HCT116 (cell line): Measurements from ENCODE around the gene COPS6. TPM values are rescaled to one million over a fixed set of nuclear protein-coding genes. Genes with fewer than 3 reads are reported as not detected.

Experiments used
- ATAC-seq: fragments of 200-7000 bp; cut with Tn5 transposase; 2 replicates; pipeline ENCODE4 v1.9.1; 2020; ENCODE audit warnings: mild to moderate bottlenecking, moderate library complexity
- BruUV-seq: library from RNA; stranded (reverse); fragments of 400-500 nt; replicated peaks from 2 replicates; lab custom pipeline; 2021; lab: Mats Ljungman, UMichigan
- CTCF ChIA-PET: fragments of 300-600 bp; sonication (Branson Sonifier 250); formaldehyde crosslinking; loops from one replicate; lab custom pipeline; 2021; ENCODE audit warnings: antibody characterized with exemption; lab: Charles Lee
- POLR2A ChIA-PET: fragments of 300-600, 350-600 bp; sonication (Branson Sonifier 250); formaldehyde crosslinking; loops from one replicate; lab custom pipeline; 2021; ENCODE audit warnings: antibody characterized with exemption; lab: Charles Lee
- RAD21 ChIA-PET, 2 experiments: fragments of 300-600 bp; sonication (Branson Sonifier 250); formaldehyde crosslinking; loops; one replicate each; lab custom pipeline; 2023; ENCODE audit warnings: low total read pairs in 2 of 2; ENCODE audit not compliant: uncharacterized antibody in 2 of 2, unreplicated experiment in 2 of 2, low non-redundant PET in 1 of 2; lab: Charles Lee
- DNase-seq: peaks from one replicate; pipeline ENCODE4 v3.0.0-alpha.2; 2010; ENCODE audit warnings: low read depth, low spot score
- H2AFZ ChIP-seq: fragments of 200-600 bp; shearing (Covaris generic), sonication (generic); 2 replicates; pipeline ENCODE4 v1.6.1; 2017; ENCODE audit warnings: low read depth, mixed run types, mixed read lengths, antibody characterized with exemption, low read length; ENCODE audit not compliant: poor library complexity, severe bottlenecking
- H3K27ac ChIP-seq: 2 replicates; pipeline ENCODE4 v1.5.1; 2012; ENCODE audit warnings: low read depth, low read length
- H3K27me3 ChIP-seq: fragments of 200-600 bp; sonication (generic); 2 replicates; pipeline ENCODE4 v1.6.1; 2016; ENCODE audit warnings: mixed run types, low read length, mixed read lengths; ENCODE audit not compliant: insufficient read depth
- H3K36me3 ChIP-seq, 2 experiments: fragments of 200-500 bp in 1 of 2; fragments of 200-600 bp in 1 of 2; sonication (Bioruptor generic) in 1 of 2; sonication (generic) in 1 of 2; 2 replicates each; pipeline versions ENCODE4 v1.5.1 to v1.6.1; 2014 to 2016; ENCODE audit warnings: low read length in 2 of 2, inconsistent platforms in 1 of 2, mixed read lengths in 1 of 2, mixed run types in 1 of 2; ENCODE audit not compliant: insufficient read depth in 2 of 2, control insufficient read depth in 1 of 2
- H3K4me1 ChIP-seq, 2 experiments: fragments of 200-600 bp in 1 of 2; sonication (generic) in 1 of 2; 2 replicates each; pipeline versions ENCODE4 v1.5.1 to v1.6.1; 2012 to 2017; ENCODE audit warnings: low read length in 2 of 2, inconsistent platforms in 1 of 2, mild to moderate bottlenecking in 1 of 2, mixed read lengths in 1 of 2, mixed run types in 1 of 2, moderate library complexity in 1 of 2; ENCODE audit not compliant: insufficient read depth in 2 of 2, control insufficient read depth in 1 of 2
- H3K4me2 ChIP-seq: fragments of 200-600 bp; sonication (generic); 2 replicates; pipeline ENCODE4 v1.6.1; 2017; ENCODE audit warnings: mixed run types, low read length, mixed read lengths
- H3K4me3 ChIP-seq, 2 experiments: fragments of 200-600 bp in 1 of 2; sonication (generic) in 1 of 2; replicated peaks in 1 of 2; 2 replicates each; pipeline ENCODE4 v1.5.1; 2011 to 2016; ENCODE audit warnings: low read length in 2 of 2, control low read depth in 1 of 2, low read depth in 1 of 2, mild to moderate bottlenecking in 1 of 2, mixed read lengths in 1 of 2, mixed run types in 1 of 2
- H3K79me2 ChIP-seq: fragments of 200-600 bp; sonication (generic); 2 replicates; pipeline ENCODE4 v1.6.1; 2017; ENCODE audit warnings: mild to moderate bottlenecking, mixed run types, low read length, moderate library complexity, mixed read lengths; ENCODE audit not compliant: insufficient read depth
- H3K9ac ChIP-seq: fragments of 200-600 bp; sonication (generic); 2 replicates; pipeline ENCODE4 v1.6.1; 2016; ENCODE audit warnings: low read length, mixed read lengths
- H3K9me2 ChIP-seq: fragments of 200-600 bp; sonication (generic), shearing (Covaris generic); 2 replicates; pipeline ENCODE4 v1.6.1; 2017; ENCODE audit warnings: mixed run types, mild to moderate bottlenecking, moderate library complexity; ENCODE audit not compliant: insufficient read depth
- H3K9me3 ChIP-seq, 2 experiments: fragments of 200-500 bp in 1 of 2; fragments of 200-600 bp in 1 of 2; sonication (Bioruptor generic) in 1 of 2; sonication (generic) in 1 of 2; 2 replicates each; pipeline ENCODE4 v1.6.1; 2014 to 2017; ENCODE audit warnings: low read length in 2 of 2, mixed read lengths in 2 of 2, inconsistent platforms in 1 of 2, low read depth in 1 of 2, mild to moderate bottlenecking in 1 of 2, mixed run types in 1 of 2, moderate library complexity in 1 of 2; ENCODE audit not compliant: control insufficient read depth in 1 of 2, insufficient read depth in 1 of 2
- H4K20me1 ChIP-seq: fragments of 200-600 bp; sonication (generic), shearing (Covaris generic); 2 replicates; pipeline ENCODE4 v1.6.1; 2017; ENCODE audit warnings: mixed run types, mild to moderate bottlenecking, moderate library complexity; ENCODE audit not compliant: insufficient read depth
- CBX3 ChIP-seq: IDR thresholded peaks from 2 replicates; pipeline ENCODE4 v1.6.1; 2012; ENCODE audit warnings: low read depth
- CEBPB ChIP-seq: IDR thresholded peaks from 2 replicates; pipeline ENCODE4 v1.6.1; 2012; ENCODE audit warnings: low read depth
- EGR1 ChIP-seq: IDR thresholded peaks from 2 replicates; pipeline ENCODE4 v1.6.1; 2012; ENCODE audit warnings: low read depth
- ELF1 ChIP-seq: IDR thresholded peaks from 2 replicates; pipeline ENCODE4 v1.6.1; 2012; ENCODE audit warnings: low read depth, borderline replicate concordance
- FOSL1 ChIP-seq: IDR thresholded peaks from 2 replicates; pipeline ENCODE4 v1.6.1; 2012; ENCODE audit warnings: low read depth
- MAX ChIP-seq: IDR thresholded peaks from 2 replicates; pipeline ENCODE4 v1.6.1; 2012
- POLR2A ChIP-seq: IDR thresholded peaks from 2 replicates; pipeline ENCODE4 v1.7.0; 2011; ENCODE audit warnings: borderline replicate concordance; ENCODE audit not compliant: insufficient read depth, insufficient read length; ENCODE audit errors: extremely low read depth
- POLR2AphosphoS5 ChIP-seq: IDR thresholded peaks from 2 replicates; pipeline ENCODE4 v1.6.1; 2011; ENCODE audit warnings: mild to moderate bottlenecking, low read depth, low read length, moderate library complexity
- RAD21 ChIP-seq: IDR thresholded peaks from 2 replicates; pipeline ENCODE4 v1.6.1; 2012; ENCODE audit warnings: low read depth, mild to moderate bottlenecking
- SP1 ChIP-seq: IDR thresholded peaks from 2 replicates; pipeline ENCODE4 v1.6.1; 2012; ENCODE audit warnings: low read depth
- TCF7L2 ChIP-seq: IDR thresholded peaks from 2 replicates; pipeline ENCODE4 v1.7.0; 2011; ENCODE audit warnings: borderline replicate concordance, inconsistent platforms; ENCODE audit not compliant: insufficient read depth, insufficient read length; ENCODE audit errors: extremely low read depth
- YY1 ChIP-seq: IDR thresholded peaks from 2 replicates; pipeline ENCODE4 v1.6.1; 2011; ENCODE audit warnings: low read length, low read depth, moderate library complexity, mild to moderate bottlenecking; ENCODE audit not compliant: insufficient replicate concordance; ENCODE audit errors: extremely low read depth
- ZNF274 ChIP-seq: fragments of 200-500 bp; sonication (Bioruptor generic); IDR thresholded peaks from 2 replicates; pipeline ENCODE4 v1.6.1; 2014; ENCODE audit warnings: mild to moderate bottlenecking, low read depth, low read length, inconsistent platforms
- intact Hi-C: fragments of 100-400 bp; cut with micrococcal nuclease; formaldehyde crosslinking; loops from 2 replicates; pipeline ENCODE4 v1.10.0; 2022
- total RNA-seq: library from RNA; stranded (reverse); gene quantifications from one replicate; pipeline ENCODE4 v1.2.1, GENCODE V29; 2021; ENCODE audit not compliant: unreplicated experiment

Gene COPS6
- total RNA-seq, 1 experiment from 2014 or later, result 126 TPM

DNA sequence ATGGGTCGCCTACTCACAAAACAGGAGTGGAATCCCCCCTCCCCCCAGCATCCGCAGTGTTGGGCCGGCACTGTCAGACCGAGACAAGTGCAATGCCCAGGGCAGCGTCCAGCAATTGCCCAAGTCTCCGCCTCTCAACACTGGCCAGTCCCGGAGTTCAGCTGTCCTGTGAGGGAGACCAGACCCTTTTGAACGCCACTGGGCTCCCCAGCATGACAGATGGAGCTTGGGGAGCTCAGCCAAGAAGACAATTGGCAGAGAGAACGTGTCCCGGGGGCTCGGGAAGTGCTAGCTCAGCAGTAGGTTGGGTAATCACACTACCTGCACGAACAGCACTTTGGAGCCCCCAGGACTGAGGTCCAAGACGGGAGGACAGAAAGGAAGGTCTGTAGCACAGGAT lies 4.7 kb downstream of the COPS6 start:
- ChIA-PET POLR2A (no interaction called here), CTCF (no interaction called here), RAD21 (no interaction called here)
- H3K79me2 ChIP-seq, result peaks cover 67% of the 10 kb centered on the region
- no peaks in the 10 kb centered on the region for H3K9me2 ChIP-seq
- H3K9ac ChIP-seq, result no peak overlapping the region
- no peak overlapping the region for H3K4me3 ChIP-seq
- H3K4me2 ChIP-seq, result no peak overlapping the region
- intact Hi-C loops, result no loop called here
- peaks cover 0 to 19% of the 10 kb centered on the region in 2 experiments; a peak in 3 of 4 replicates for H3K4me1 ChIP-seq
- H2AFZ ChIP-seq, result no peak overlapping the region
- H3K27ac ChIP-seq, result no peak overlapping the region
- H3K27me3 ChIP-seq, result no peaks in the 10 kb centered on the region
- no peak for TF ChIP-seq CEBPB
- TF ChIP-seq TCF7L2, result no peak
- no peak for TF ChIP-seq FOSL1
- TF ChIP-seq RAD21, result no peak
- TF ChIP-seq CBX3, result no peak
- no peak for TF ChIP-seq SP1
- no peak for TF ChIP-seq ELF1
- DNase-seq (no peak), ATAC-seq (no peak)
- no peaks in the 10 kb centered on the region for H3K9me3 ChIP-seq
- H4K20me1 ChIP-seq, result peaks cover 15% of the 10 kb centered on the region
- BruUV-seq, result no TSS peak
- H3K36me3 ChIP-seq, result peaks cover 55 to 76% of the 10 kb centered on the region in 2 experiments

DNA sequence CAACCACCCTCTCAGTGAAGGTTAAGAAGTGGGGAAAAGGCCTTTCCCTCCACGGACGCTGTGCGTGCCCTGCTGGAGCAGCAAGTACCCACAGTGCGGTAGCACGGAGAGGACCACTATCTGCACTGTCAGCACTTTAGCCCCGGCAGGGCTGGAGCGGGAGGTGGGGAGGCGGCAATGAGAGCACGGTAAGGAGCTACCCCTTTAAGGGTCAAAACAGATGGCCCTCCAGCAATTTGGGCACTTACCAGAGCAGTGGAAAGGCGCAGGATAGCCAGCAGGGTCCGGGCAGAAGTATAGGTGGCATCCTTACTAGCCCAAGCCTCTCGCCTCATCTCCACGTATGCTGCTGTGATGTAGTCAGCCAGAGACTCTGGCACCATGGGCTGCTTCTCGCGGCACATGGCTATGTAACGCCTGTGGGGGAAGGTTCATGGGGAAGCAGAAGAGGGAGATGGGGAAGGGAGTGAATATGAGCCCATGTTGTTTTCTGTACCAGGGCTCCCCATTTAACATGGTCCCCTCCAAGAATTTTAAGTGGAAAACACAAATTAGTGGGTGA lies 5.2 kb downstream of the COPS6 start:
- ChIA-PET POLR2A (no interaction called here), RAD21 (no interaction called here)
- Histone ChIP-seq H3K9me2 (no peaks in the 10 kb centered on the region), H3K9ac (no peak overlapping the region), H3K36me3 (peaks cover 60 to 81% of the 10 kb centered on the region in 2 experiments)
- TF ChIP-seq POLR2AphosphoS5 (peak; percentile 12; the same call in 1 of the 2 replicates), EGR1 (no peak), SP1 (no peak), ZNF274 (no peak), MAX (no peak), YY1 (no peak), POLR2A (no peak), RAD21 (no peak)
- TF ChIP-seq, all 23 proteins: peak for 1
- no peaks in the 10 kb centered on the region for H3K27me3 ChIP-seq
- no peak overlapping the region for H2AFZ ChIP-seq
- BruUV-seq, result no TSS peak
- ATAC-seq (no peak), DNase-seq (no peak)
- peaks cover 15% of the 10 kb centered on the region for H4K20me1 ChIP-seq
- no peak overlapping the region for H3K4me2 ChIP-seq
- H3K79me2 ChIP-seq, result peaks cover 70% of the 10 kb centered on the region
- intact Hi-C loops, result no loop called here
- H3K9me3 ChIP-seq, result no peaks in the 10 kb centered on the region
- no peak overlapping the region for H3K4me3 ChIP-seq
- CTCF ChIA-PET, result no interaction called here
- H3K27ac ChIP-seq, result no peak overlapping the region
- peaks cover 0 to 16% of the 10 kb centered on the region in 2 experiments; a peak in 2 of 4 replicates for H3K4me1 ChIP-seq
